ENCODE measurements around the gene C1orf74.

The C1orf74 gene

GRCh38 chr1:209772126-209772525, 12.2 kb downstream of the C1orf74 start:
- no peaks in the 10 kb centered on the region for H3K36me3 ChIP-seq (replicated peaks)

DNA sequence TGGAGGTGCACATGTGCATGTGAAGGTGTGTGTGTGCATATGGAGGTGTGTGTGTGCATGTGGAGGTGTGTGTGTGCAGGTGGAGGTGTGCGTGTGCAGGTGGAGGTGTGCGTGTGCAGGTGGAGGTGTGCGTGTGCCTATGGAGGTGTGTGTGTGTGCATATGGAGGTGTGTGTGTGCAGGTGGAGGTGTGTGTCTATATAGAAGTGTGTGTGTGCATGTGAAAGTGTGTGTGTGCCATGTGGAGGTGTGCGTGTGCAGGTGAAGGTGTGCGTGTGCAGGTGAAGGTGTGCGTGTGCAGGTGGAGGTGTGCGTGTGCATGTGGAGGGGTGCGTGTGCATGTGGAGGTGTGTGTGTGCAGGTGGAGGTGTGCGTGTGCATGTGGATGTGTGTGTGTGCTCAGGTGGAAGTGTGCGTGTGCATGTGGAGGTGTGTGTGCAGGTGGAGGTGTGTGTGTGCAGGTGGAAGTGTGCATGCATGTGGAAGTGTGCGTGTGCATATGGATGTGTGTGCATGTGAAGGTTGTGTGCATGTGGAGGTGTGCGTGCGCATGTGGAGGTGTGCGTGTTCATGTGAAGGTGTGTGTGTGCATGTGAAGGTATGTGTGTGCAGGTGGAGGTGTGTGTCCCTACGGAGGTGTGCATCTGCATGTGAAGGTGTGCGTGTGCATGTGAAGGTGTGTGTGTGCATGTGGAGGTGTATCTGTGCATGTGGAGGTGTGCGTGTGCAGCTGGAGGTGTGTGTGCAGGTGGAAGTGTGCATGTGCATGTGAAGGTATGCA, 13.5 kb downstream of the C1orf74 start:
- Histone ChIP-seq H3K4me1 (no peaks in the 10 kb centered on the region), H3K9me3 (no peaks in the 10 kb centered on the region), H3K36me3 (replicated peaks) (no peaks in the 10 kb centered on the region), H3K4me3 (no peak overlapping the region), H3K27me3 (ENCODE audit: low read depth) (no peaks in the 10 kb centered on the region)
- DNase-seq (ENCODE audit: low spot score in 2 of 2): no peak
- in situ Hi-C loops (cut with MboI; ENCODE audit: low sequenced_read_pairs): no loop called here

More at GRCh38 chr1:209772126-209772525, 12.2 kb downstream of the C1orf74 start:
- no peak for DNase-seq (ENCODE audit: low spot score in 2 of 2)
- no peaks in the 10 kb centered on the region for H3K9me3 ChIP-seq
- no peaks in the 10 kb centered on the region for H3K4me1 ChIP-seq
- no peaks in the 10 kb centered on the region for H3K27me3 ChIP-seq (ENCODE audit: low read depth)
- H3K4me3 ChIP-seq: no peak overlapping the region
- in situ Hi-C loops (cut with MboI; ENCODE audit: low sequenced_read_pairs): no loop called here

GRCh38 chr1:209769971-209770370, 14.4 kb downstream of the C1orf74 start:
- Histone ChIP-seq H3K4me1 (no peaks in the 10 kb centered on the region), H3K36me3 (replicated peaks) (no peaks in the 10 kb centered on the region), H3K4me3 (no peak overlapping the region), H3K9me3 (no peaks in the 10 kb centered on the region), H3K27me3 (ENCODE audit: low read depth) (no peaks in the 10 kb centered on the region)
- no peak for DNase-seq (ENCODE audit: low spot score in 2 of 2)
- in situ Hi-C loops (cut with MboI; ENCODE audit: low sequenced_read_pairs): no loop called here

DNA sequence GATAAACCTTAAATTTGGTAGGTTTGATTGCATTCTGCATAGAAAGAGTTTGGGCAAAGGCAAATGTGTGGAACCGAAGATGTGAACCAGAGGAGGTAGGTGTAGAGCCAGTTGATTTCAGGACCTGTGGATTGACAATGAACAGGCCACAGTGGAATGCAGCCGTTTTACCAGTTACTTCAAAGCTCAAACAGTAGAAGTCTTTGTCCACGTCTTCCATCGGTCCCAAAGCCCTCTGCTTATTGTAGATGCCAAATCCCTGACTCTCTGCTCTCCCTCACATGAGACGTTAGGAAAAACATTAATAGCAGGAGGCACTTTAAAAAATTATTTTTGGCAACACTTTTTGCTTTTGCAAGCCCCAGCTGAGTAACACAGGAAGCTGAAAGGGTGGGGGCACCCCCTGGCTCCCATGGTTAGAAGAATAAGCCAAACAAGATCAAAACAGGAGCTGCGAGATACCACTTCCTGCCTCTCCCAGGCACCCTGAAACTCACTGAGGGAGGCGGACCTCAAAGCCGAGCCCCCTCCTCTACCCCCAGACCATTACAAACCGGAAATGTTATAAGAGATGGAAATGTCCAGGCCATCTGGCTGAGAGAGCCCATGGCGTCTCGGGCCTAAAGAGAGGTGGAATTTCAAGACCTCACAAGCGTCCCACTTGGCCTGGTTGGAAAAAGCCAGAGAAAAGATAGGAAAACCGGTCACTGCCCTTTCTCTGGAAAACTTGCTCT, 15.0 kb downstream of the C1orf74 start:
- Histone ChIP-seq H3K4me3 (no peak overlapping the region), H3K27me3 (ENCODE audit: low read depth) (no peaks in the 10 kb centered on the region), H3K4me1 (no peaks in the 10 kb centered on the region), H3K9me3 (no peaks in the 10 kb centered on the region), H3K36me3 (replicated peaks) (no peaks in the 10 kb centered on the region)
- in situ Hi-C loops (cut with MboI; ENCODE audit: low sequenced_read_pairs): no loop called here
- no peak for DNase-seq (ENCODE audit: low spot score in 2 of 2)

GRCh38 chr1:209768354-209768774, 16.0 kb downstream of the C1orf74 start:
- in situ Hi-C loops (cut with MboI; ENCODE audit: low sequenced_read_pairs): no loop called here
- no peaks in the 10 kb centered on the region for H3K9me3 ChIP-seq
- H3K27me3 ChIP-seq (ENCODE audit: low read depth): no peaks in the 10 kb centered on the region
- no peaks in the 10 kb centered on the region for H3K36me3 ChIP-seq (replicated peaks)
- no peaks in the 10 kb centered on the region for H3K4me1 ChIP-seq
- H3K4me3 ChIP-seq: no peak overlapping the region
- DNase-seq (ENCODE audit: low spot score in 2 of 2): no peak

DNA sequence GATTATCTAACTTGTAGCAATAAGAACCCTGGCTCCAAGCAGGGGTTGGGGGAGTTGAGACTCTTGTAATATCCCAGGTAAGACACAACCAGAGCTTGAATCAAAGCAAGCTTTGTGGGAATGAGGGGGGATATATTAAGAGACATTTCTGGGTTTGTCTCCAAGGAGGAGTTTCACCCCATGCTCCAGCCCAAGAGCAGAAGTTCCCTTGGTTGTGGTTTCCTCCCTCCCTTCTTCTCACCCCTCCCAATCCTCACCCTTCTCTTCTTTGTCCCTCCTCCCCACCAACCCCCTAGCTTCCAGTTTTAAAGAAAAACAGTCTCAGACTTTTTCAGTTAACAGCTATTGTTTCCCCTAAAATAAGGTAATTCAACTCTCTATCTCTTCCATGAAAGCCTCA, 16.7 kb downstream of the C1orf74 start:
- Histone ChIP-seq H3K4me1 (no peaks in the 10 kb centered on the region), H3K27me3 (ENCODE audit: low read depth) (no peaks in the 10 kb centered on the region), H3K9me3 (no peaks in the 10 kb centered on the region), H3K4me3 (no peak overlapping the region), H3K36me3 (replicated peaks) (no peaks in the 10 kb centered on the region)
- no peak for DNase-seq (ENCODE audit: low spot score in 2 of 2)
- in situ Hi-C loops (cut with MboI; ENCODE audit: low sequenced_read_pairs): no loop called here

DNA sequence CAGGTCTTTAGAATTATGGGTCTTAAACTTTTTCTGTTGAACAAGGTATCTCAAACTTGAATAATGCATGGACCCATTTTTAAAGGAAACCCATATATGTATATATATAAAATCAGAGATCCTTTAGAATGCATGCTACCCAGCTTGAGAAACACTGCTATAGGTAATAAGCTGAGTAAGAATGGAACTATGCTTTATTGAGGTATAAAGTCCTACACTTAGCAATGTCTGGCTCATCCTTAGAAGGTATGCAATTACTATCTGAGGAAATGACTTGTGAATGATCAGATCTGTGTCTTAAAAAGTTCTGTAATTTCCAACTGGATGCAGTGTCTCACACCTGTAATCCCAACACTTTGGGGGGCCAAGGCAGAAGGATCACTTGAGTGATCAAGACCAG, 17.3 kb downstream of the C1orf74 start:
- H3K27me3 ChIP-seq (ENCODE audit: low read depth): no peaks in the 10 kb centered on the region
- no peaks in the 10 kb centered on the region for H3K9me3 ChIP-seq
- H3K36me3 ChIP-seq (replicated peaks): no peaks in the 10 kb centered on the region
- no peak for DNase-seq (ENCODE audit: low spot score in 2 of 2)
- in situ Hi-C loops (cut with MboI; ENCODE audit: low sequenced_read_pairs): no loop called here
- H3K4me1 ChIP-seq: no peaks in the 10 kb centered on the region
- no peak overlapping the region for H3K4me3 ChIP-seq

DNA sequence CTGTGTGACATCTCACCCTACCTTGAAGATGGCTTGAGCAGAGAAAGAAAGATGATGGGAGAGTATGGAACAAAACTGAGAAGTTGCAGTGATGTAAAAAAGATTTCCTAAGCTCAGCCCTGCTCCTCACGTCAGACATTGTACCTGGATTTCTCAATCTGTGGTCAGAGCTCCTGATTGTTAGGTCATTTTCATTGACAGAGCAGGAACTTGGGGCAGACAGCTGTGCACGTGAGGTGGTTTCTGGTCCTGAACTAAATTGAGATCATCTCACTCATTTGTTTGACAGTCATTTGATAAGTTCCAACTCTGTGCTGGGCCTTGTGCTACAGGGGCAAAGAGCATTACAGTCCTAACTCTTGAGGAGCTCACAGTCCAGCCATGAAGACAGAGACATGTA, 18.3 kb downstream of the C1orf74 start:
- Histone ChIP-seq H3K9me3 (no peaks in the 10 kb centered on the region), H3K4me1 (no peaks in the 10 kb centered on the region), H3K36me3 (replicated peaks) (no peaks in the 10 kb centered on the region), H3K27me3 (ENCODE audit: low read depth) (no peaks in the 10 kb centered on the region), H3K4me3 (no peak overlapping the region)
- in situ Hi-C loops (cut with MboI; ENCODE audit: low sequenced_read_pairs): no loop called here
- DNase-seq (ENCODE audit: low spot score in 2 of 2): no peak

DNA sequence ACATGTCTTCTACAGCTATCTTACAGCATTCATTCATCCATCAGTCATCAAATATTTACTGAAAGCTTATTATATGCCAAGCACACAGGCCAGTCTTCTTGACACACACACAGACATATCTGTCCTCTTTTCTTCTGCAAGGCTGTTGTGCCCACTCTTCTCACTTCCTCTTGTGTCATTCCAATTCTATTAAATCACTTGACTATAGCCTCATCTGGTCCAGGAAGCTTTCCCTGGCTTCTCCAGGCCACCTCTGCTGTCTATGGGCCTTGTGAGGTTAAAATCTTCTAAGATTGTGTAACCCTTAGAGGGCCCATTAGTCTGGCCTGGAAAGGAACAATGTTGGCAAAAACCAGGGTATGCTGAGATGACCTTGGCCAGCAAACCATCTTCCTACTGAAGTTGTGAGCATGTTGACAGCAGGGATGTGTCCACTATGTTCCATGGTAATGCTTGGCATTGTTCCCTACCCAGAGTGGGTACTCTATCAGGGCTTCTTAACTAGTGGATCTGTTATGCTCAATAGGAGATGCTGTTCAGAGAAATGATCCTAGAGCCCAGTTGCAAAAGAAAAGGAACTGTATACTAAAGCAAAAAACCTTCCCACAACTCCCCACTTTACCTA, 23.2 kb downstream of the C1orf74 start:
- in situ Hi-C loops (cut with MboI; ENCODE audit: low sequenced_read_pairs): no loop called here
- no peaks in the 10 kb centered on the region for H3K9me3 ChIP-seq
- no peak for DNase-seq (ENCODE audit: low spot score in 2 of 2)
- no peak overlapping the region for H3K4me3 ChIP-seq
- no peaks in the 10 kb centered on the region for H3K36me3 ChIP-seq (replicated peaks)
- no peaks in the 10 kb centered on the region for H3K4me1 ChIP-seq
- H3K27me3 ChIP-seq (ENCODE audit: low read depth): no peaks in the 10 kb centered on the region

DNA sequence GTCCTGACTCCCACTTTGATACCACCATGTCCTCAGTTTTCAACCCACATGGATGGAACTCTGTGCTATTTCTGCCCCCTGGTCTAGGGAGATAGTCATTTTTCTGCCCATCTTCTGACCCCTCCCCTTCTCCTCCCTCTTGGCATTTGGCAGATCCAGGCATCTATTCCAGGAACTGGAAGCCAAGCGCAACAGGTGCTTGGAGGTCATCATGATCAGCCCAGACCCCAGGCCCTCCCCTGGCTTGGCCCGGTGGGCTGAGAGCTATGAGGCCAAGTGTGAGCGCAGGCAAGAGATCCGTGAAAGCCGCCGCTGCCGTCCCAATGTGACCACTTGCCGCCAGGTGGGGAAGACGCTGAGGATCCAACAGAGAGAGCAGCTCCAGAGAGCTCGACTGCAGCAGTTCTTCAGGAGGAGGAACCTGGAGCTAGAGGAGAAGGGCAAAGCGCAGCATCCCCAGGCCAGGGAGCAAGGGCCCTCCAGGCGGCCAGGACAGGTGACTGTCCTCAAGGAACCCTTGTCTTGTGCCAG, 24.5 kb downstream of the C1orf74 start:
- H3K27me3 ChIP-seq (ENCODE audit: low read depth): no peaks in the 10 kb centered on the region
- no peaks in the 10 kb centered on the region for H3K4me1 ChIP-seq
- no peak overlapping the region for H3K4me3 ChIP-seq
- H3K9me3 ChIP-seq: no peaks in the 10 kb centered on the region
- DNase-seq (ENCODE audit: low spot score in 2 of 2): no peak
- H3K36me3 ChIP-seq (replicated peaks): no peaks in the 10 kb centered on the region
- in situ Hi-C loops (cut with MboI; ENCODE audit: low sequenced_read_pairs): no loop called here

DNA sequence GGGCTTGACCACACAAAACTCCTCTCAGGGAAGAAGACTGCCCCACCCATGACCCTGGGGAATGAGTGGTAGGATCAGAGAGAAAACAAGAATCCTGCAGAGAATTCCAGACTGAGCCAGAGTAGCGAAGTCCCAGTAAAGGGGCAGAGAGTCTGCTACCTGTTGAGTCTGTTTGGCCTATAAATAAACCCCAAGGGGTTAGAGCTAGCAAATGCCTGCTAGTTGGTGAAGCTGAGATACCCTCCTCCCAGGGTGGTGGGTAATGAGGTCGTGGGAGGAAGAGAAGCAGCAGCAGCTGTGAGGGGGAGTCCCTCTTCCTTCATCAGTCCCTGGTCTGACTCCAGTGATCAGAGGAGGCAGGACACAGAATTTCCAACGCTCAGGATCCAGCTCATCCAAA, 26.0 kb downstream of the C1orf74 start:
- in situ Hi-C loops (cut with MboI; ENCODE audit: low sequenced_read_pairs): no loop called here
- Histone ChIP-seq H3K4me3 (no peak overlapping the region), H3K27me3 (ENCODE audit: low read depth) (no peaks in the 10 kb centered on the region), H3K4me1 (no peaks in the 10 kb centered on the region), H3K9me3 (no peaks in the 10 kb centered on the region), H3K36me3 (replicated peaks) (no peaks in the 10 kb centered on the region)
- DNase-seq (ENCODE audit: low spot score in 2 of 2): no peak

GRCh38 chr1:209756615-209757445, 27.5 kb downstream of the C1orf74 start:
- in situ Hi-C loops (cut with MboI; ENCODE audit: low sequenced_read_pairs): no loop called here
- Histone ChIP-seq H3K36me3 (replicated peaks) (no peaks in the 10 kb centered on the region), H3K4me3 (no peak overlapping the region), H3K27me3 (ENCODE audit: low read depth) (no peaks in the 10 kb centered on the region), H3K9me3 (no peaks in the 10 kb centered on the region), H3K4me1 (no peaks in the 10 kb centered on the region)
- no peak for DNase-seq (ENCODE audit: low spot score in 2 of 2)

DNA sequence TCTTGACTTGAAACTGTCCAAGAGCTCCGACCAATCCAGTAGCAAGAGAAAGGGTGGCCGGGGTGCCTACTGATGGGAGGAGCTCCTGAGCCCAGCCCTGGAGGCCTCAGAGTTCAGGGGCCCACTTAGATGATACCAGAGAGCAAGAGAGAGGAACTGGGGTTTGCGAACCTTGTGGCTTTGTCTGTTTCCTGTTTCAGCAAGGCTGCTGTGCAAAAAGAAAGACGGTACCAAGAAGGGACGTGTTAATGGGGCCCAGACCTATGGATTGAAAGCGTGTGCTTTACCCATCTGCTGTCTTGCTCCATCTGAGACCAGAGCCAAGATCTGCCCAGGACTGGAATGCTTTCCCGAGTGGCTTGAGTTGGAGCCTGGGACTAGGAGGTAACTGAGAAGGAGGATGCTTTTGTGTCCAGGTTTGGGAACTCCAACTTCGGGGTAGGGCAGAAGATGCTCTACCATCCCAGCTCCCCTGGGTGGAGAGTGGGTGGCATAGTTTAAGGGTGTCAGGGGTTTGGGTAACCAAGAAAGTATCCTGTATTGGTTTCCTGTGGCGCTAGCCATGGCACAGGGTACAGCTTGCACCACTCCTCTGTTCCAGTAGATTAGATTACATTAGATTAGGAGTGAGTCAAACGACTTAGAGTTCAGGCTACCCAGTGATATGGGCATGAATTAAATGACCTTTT, 28.3 kb downstream of the C1orf74 start, which contains the start of gene TRAF3IP3:
TRAF3IP3 (plus strand) TSS at position 128 of the 689 bp plus-strand sequence. CDS start 3,987 bp downstream, outside the sequence.
- Histone ChIP-seq H3K4me3 (no peak within 1 kb of the TSS), H3K36me3 (replicated peaks) (no peaks in the 10 kb centered on the region), H3K4me1 (no peaks in the 10 kb centered on the region), H3K27me3 (ENCODE audit: low read depth) (no peaks in the 10 kb centered on the region), H3K9me3 (no peaks in the 10 kb centered on the region)
- DNase-seq (ENCODE audit: low spot score in 2 of 2): no peak
- in situ Hi-C loops (cut with MboI; ENCODE audit: low sequenced_read_pairs): no loop called here

Measured in HAP-1 (cell line).